ENCODE results near the gene FAM124A. TPM values are rescaled to one million over a fixed set of nuclear protein-coding genes. Genes with fewer than 3 reads are reported as not detected.

Gene FAM124A
- total RNA-seq, 2 donors from 2014 or later, result 5.5 to 11.2 TPM

- Histone ChIP-seq H3K27me3 (replicated peaks; ENCODE audit: insufficient read depth) (no peaks in the 10 kb centered on the region), H3K36me3 (no peaks in the 10 kb centered on the region), H3K27ac (no peak overlapping the region), H3K4me1 (replicated peaks) (peaks cover 5% of the 10 kb centered on the region), H3K9me3 (no peaks in the 10 kb centered on the region), H3K4me3 (no peak overlapping the region)
- TF ChIP-seq CTCF (IDR thresholded peaks at IDR 0.05), result no peak
- TF ChIP-seq POLR2AphosphoS5 (IDR thresholded peaks at IDR 0.05), result no peak
- no peak for TF ChIP-seq POLR2A (IDR thresholded peaks at IDR 0.05)
- no peak for DNase-seq (ENCODE audit: low spot score)
- intact Hi-C loops (cut with DNase I), result no loop called here
Measured at GRCh38 chr13:51269039-51269438, 46.8 kb downstream of the FAM124A start.

GRCh38 chr13:51270623-51271415, 48.6 kb downstream of the FAM124A start:
- H3K27me3 ChIP-seq (replicated peaks; ENCODE audit: insufficient read depth), result no peaks in the 10 kb centered on the region
- H3K9me3 ChIP-seq, result no peaks in the 10 kb centered on the region
- H3K4me3 ChIP-seq, result no peak overlapping the region
- no peak for DNase-seq (ENCODE audit: low spot score)
- H3K4me1 ChIP-seq (replicated peaks), result peaks cover 5% of the 10 kb centered on the region
- no peaks in the 10 kb centered on the region for H3K36me3 ChIP-seq
- TF ChIP-seq CTCF (IDR thresholded peaks at IDR 0.05) (no peak), POLR2A (IDR thresholded peaks at IDR 0.05) (no peak), POLR2AphosphoS5 (IDR thresholded peaks at IDR 0.05) (no peak)
- H3K27ac ChIP-seq, result peak overlapping the region in 1 of 2 donors; percentile 35
- intact Hi-C loops (cut with DNase I), result no loop called here
- WGBS, result 48% methylated on average over 7 of the region's 7 CpGs

- H3K27me3 ChIP-seq (replicated peaks; ENCODE audit: insufficient read depth), result no peaks in the 10 kb centered on the region
- DNase-seq (ENCODE audit: low spot score), result peak; percentile 26
- no peak overlapping the region for H3K4me3 ChIP-seq
- peak overlapping the region; percentile 24 to 35 for H3K27ac ChIP-seq
- intact Hi-C loops (cut with DNase I), result no loop called here
- WGBS, result 28% methylated on average over 10 of the region's 10 CpGs
- H3K9me3 ChIP-seq, result no peaks in the 10 kb centered on the region
- H3K4me1 ChIP-seq (replicated peaks), result peaks cover 5% of the 10 kb centered on the region
- H3K36me3 ChIP-seq, result no peaks in the 10 kb centered on the region
- no peak for TF ChIP-seq CTCF (IDR thresholded peaks at IDR 0.05)
- peak; percentile 77 for TF ChIP-seq POLR2AphosphoS5 (IDR thresholded peaks at IDR 0.05)
Measured at GRCh38 chr13:51271528-51272085, 49.4 kb downstream of the FAM124A start.

GRCh38 chr13:51275101-51275500, 52.9 kb downstream of the FAM124A start:
- 48% methylated on average over 2 of the region's 2 CpGs for WGBS
- intact Hi-C loops (cut with DNase I), result no loop called here

More at GRCh38 chr13:51275101-51275500, 52.9 kb downstream of the FAM124A start:
- Histone ChIP-seq H3K36me3 (no peaks in the 10 kb centered on the region), H3K27me3 (replicated peaks; ENCODE audit: insufficient read depth) (no peaks in the 10 kb centered on the region), H3K4me3 (no peak overlapping the region), H3K9me3 (no peaks in the 10 kb centered on the region), H3K4me1 (replicated peaks) (peaks cover 10% of the 10 kb centered on the region), H3K27ac (no peak overlapping the region)
- TF ChIP-seq POLR2AphosphoS5 (IDR thresholded peaks at IDR 0.05) (no peak), CTCF (IDR thresholded peaks at IDR 0.05) (no peak), POLR2A (IDR thresholded peaks at IDR 0.05) (no peak)
- no peak for DNase-seq (ENCODE audit: low spot score)
